ENCODE measurements around the gene NLRC5.
"Not testable (repeated sequence)": the region's sequence is repeated elsewhere in the genome, so short reads cannot be mapped to it uniquely, and the experiment has no call there.

The NLRC5 gene

DNA sequence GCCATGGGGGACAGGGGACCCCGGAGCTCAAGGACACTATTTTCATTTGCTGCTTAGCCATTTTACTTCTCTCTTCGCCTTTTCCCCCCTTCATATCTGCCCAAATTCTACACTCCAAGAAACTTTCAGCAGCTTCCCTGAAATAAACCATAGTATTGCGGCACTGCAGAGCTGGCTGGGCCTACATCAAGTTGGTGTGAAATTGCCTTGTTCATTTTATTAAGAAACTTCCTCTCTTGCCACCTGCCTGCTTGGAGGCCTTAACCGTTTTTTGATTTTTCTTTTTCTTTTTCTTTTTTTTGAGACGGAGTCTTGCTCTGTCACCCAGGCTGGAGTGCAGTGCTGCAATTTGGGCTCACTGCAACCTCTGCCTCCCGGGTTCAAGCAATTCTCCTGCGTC lies 95.6 kb downstream of the NLRC5 start:
- no peak for DNase-seq

DNA sequence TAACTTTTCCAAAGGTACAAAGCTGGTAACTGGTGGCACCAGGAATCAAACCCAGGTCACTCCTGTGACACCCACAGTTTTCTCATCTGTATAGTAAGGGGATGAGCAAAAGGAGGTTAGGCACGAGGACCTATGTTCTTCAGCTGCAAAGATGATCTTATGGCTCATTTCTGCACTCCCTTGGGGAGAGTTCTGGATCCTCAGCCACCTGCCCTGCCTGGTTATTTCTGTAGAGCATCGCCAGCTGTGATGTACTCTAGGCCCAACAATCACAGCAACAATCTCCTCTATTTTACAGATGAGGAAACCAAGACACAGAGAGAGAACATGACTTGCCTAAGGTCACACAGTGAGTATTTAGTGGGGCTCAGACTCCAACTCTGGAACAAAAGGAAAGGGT lies 97.6 kb downstream of the NLRC5 start:
- DNase-seq = no peak

DNA sequence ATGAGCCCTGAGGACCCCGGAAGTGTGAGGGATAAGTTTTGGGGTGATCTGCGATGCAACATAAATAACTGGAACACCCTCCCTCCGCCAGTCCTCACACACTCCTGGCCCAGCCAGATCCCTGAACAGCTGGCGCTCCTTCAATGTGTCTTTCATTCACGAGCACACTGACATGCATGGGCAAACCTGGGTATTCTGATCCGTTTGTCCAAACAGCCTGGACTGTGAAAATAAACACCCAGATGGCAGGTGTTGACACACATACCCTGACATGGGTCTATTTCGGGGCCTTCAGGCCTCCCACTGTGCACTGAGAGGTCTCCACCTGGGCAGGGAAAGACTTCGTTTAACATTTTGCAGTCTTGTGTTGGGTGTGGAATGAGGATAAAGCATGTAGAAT lies 100.0 kb downstream of the NLRC5 start:
- no peak for DNase-seq

GRCh38 chr16:57091200-57091974 lies 102.0 kb downstream of the NLRC5 start:
- DNase-seq = no peak

DNA sequence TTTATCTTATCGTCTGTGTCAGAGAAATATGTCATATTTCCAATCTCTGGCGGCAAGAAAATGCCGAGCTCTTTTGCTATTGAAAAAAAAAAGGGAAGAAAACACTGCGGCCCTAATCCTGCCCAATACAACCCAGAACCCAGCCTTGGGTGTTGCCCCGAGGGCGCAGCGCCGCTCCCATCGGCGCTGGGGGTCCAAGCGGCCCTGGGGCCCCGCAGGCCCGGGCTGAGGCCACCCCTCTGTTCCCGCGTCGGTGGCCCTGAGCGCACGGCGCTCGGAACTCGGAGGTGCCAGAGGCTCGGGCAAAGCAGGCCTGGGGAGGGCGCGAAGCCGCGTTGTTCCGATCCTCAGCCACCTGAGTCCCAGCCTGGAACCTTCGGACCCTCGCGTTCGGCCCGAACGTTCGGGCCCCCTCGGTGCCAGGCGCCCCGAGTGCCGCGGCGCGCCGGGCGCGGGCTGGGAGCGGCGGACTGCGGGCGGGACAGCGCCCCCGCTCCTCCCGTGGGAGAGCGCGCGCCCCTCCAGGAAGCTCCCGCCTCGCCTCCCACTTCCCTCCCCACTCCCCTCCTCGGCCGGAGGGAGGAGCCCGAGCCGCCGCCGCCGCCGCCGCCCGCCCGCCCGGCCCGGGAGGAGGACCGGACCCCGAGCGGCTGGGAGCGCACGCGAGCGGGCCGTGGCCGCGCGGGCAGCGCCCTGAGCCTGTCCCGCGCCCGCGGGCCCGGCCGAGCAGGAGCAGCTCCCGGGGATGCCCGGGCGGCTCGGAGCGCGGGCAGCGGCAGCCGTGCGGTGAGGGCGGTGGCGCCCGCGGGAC lies 102.8 kb downstream of the NLRC5 start, which contains the start of gene CPNE2:
TSS of gene CPNE2 (plus strand) at position 609 of the 811 bp plus-strand sequence. CDS start 18,160 bp downstream, outside the sequence.
- DNase-seq = no peak

DNA sequence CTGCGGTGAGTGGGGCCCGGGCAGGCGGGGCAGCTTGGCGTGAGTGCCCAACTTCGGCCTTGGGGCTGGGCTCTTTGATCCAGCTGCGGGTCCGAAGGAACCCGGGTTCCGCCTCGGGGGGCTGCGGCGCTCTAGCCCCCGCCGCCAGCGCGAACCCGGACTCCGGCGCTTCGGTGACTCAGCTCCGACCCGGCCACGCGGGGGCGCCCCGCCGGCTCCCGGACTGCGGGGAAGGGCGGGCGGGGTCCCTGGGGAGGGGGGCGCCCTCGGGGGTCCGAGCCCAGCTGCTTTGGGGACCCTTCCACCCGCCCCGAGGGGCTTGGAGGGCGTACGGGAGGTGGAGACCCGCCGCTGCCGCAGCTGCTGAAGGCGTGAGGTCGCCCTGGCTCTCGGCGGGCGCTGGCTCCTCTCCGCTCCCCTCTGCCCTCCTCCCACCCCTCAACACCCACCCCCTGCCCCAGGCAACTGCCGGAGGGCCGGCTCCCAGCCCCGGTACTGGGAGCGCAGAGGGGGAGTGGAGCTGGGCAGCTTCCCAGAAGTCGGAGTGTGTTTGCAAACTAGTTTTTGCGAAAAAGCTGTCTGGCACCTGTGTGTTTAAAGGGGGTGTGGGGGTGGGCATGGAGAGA lies 103.5 kb downstream of the NLRC5 start:
- DNase-seq = no peak

DNA sequence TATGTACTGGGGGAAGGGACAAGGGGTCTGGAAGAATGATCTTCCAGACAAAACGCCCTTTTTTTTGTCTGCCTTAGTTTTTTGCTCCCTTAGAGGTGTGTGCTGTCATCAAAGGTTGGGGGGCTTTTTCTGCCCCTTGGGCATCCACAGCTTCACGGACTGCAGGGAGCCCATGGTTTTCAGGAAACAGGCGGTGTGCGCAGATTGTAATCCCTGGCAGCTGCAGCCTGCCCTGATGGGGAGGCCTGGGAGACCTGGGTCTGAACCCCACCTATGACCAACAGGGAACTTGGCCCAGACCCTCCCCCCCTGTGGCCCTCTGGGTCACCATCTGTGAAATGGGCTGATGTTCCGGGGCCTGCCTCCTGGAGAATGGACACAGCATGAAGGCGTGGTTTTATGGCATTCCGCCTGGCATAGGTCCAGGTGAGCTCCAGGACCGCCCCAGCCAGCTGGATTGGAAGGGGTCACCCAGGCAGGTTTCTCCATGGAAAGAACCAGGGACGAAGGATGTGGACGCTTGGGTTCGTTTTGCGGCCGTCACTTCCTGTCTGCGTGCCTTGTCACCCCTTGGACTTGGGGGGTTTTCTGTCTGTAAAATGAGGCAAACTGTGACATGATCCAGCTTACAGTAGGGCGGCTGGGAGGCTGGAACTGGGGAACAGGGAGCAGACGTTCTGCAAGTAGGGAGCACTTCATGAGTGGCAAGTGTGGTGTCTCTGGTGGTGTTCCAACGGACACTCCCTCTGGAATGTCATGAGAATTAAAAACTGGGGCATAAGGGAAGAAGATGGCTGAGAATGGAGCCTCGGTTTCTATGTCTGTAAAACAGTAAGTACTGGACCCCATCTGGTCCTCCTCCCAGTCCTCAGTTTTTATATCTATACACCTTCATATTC lies 104.6 kb downstream of the NLRC5 start:
- DNase-seq = no peak

- DNase-seq = no peak
Measured at GRCh38 chr16:57094911-57095310, 105.6 kb downstream of the NLRC5 start.

DNA sequence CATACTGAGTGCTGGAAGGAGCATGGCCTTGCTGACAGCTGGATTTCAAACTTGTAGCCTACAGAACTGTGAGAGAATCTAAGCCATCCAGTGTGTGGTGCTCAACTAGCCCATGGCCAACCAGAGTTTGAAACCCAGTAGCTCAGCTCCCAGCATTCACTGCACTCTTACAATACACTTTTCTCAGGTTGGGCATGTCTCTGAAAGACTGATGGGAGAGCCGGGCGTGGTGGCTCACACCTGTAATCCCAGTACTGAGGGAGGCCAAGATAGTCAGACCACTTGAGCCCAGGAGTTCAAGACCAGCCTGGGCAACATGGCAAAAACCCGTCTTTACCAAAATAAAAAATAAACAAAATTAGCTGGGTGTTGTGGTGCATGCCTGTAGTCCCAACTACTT lies 106.8 kb downstream of the NLRC5 start:
- no peak for DNase-seq

DNA sequence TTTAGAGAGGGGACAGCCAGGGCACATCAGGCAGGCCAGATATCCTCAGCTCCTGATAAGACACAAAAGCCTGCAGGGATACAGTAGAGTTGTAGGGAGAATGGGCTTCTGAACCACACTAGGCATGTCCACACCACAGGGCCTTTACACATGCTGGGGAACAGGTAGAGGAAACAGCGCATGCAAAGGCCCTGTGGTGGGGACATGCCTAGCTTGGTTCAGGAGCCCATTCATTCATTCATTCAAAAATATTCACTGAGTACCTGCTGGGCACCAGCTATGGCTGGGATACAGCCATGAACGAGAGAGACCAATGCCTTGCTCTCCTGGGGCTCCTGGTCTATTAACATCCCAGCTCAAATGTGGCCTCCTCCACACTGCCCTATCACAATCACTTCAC lies 107.4 kb downstream of the NLRC5 start:
- DNase-seq = no peak

GRCh38 chr16:57098188-57098841 lies 109.0 kb downstream of the NLRC5 start:
- DNase-seq = no peak

DNA sequence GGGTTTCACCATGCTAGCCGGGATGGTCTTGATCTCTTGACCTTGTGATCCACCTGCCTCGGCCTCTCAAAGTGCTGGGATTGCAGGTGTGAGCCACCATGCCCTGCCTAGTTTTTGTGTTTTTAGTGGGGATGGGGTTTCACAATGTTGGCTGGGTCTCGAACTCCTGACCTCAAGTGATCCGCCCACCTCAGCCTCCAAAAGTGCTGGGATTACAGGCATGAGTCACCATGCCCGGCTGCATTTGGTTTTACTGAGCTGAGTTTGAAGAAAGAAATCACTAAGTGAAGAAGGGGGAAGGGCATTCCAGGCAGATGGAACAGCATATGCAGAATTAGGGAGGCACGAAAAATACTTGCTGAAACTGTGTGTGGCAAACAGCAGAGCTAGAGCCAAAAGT lies 110.6 kb downstream of the NLRC5 start:
- DNase-seq = not testable (repeated sequence)

- DNase-seq = no peak
Measured at GRCh38 chr16:57100445-57100844, 111.1 kb downstream of the NLRC5 start.

DNA sequence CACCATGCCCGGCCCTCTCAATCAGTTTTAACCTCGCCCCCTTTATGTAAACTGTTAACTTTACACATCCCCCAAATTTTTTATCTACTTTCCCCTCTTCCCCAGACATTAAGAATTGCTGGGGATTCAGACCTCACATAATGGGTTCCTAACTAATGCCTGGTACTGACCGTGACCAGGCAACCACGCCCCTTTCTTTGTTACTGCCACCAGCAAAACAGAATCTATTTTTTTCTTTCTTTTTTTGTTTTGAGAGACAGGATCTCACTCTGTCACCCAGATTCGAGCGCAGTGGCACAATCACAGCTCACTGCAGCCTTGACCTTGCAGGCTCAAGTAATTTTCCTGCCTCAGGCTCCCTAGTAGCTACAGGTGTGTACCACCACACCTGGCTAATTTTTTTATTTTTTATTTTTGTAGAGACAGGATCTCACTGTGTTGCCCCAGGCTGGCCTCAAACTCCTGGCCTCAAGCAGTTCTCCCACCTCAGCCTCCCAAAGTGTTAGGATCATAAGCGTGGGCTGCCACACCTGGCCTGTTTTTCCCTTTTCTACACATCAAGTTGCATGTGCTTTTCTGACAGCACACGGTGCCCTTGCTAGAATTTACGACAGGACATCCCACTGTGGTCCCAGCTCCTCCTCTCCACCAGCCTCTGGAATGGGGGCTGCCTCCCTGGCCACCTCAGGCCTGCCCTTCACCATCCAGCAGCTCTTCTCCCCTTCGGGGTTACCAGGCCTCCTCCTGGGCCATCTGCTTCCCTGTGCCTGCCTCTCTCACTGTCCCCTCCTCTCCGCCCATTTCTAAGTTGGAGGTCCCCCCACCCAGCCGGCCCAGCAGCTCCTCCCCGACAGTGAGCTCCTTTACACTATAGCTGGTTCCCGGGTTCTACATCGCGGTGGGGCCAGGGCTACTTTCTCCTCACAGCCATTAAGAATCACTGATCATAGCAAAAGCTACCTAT lies 113.8 kb downstream of the NLRC5 start:
- DNase-seq = no peak

DNA sequence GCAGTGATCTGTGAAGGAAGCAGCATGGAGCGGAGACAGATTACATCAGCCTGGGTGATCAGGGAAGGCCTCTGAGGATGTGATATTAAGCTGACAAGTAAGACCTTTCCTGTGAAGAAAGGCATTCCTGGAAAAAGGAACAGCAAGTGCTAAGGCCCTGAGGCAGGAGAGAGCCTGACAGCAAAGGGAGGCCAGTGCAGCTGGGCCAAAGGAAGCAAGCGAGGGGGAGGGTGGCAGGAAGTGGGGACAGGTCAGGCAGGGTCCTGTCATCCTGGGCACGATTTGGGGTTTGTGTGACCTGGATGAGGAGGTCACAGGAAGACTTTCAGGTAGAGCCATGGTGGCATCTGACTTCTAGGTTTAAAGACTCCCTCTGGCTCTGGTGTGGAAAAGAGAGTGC lies 115.3 kb downstream of the NLRC5 start:
- DNase-seq = no peak

- DNase-seq = no peak
Measured at GRCh38 chr16:57105184-57105583, 115.8 kb downstream of the NLRC5 start.

DNA sequence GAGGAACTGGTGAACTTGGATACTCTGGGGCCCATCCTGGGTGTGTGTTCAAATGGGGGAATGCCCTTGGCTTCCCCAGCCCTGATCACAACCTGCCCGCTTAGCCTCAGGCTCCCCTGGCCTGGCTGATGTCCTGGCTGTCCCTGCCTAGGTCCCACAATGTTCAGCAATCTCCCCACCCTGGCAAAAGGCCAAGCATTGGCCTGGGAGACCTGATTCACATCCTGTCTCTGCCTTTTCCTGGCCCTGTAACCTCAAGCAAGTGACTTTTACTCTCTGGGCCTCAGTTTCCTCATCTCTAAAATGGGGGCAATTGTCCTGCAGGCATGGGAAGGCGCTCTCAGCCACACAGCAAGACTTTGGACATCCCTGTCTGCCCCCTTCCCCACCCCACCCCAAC lies 117.4 kb downstream of the NLRC5 start:
- DNase-seq = no peak

DNA sequence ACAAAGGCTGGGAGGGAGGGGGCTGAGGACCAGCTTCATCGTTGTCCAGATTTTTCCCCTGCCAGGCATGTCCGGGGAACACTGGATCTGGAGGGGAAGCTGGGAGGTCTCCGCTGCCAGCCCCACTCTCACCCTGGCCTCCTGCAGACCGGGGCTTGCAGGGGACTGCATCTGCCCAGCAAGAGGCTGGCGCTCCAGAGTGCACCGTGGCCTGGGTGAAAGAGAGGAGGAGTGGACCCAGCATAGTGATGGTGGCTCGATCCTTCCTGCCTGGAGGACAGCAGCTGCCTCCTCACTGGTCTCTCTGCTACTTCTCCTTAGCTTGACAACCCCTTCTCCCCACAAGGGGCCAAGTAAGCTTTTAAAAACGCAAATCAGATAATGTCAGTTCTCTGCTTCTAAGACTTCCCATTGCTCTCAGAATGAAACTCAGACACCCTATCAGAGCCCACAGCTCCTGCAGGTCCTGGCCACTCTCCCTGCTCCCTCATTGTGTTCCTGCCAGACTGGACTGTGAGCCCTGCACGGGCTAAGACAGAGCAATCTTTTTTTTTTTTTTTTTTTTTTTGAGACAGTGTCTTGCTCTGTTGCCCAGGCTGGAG lies 118.1 kb downstream of the NLRC5 start:
- DNase-seq = no peak

DNA sequence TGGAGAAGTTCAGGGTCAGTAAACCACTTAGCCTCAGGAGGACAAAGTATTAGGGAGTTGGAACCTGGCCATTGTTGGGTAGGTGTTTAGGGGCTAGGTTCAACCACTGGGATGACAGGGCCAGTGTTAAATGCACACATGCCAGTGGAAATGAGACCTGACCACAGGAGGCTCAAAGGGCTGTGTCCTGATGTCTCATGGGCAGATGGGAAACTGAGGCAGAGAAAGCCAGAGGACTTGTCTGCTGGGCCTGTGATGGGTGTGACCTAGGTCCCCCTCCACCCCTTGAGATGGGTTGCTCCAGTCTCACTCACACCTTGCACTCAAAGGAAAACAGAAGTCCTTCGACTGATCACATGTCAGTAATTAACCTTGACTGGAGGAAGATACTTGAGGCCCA lies 119.1 kb downstream of the NLRC5 start:
- no peak for DNase-seq

Measured in NCI-H2029 treated with DMSO at 0.1 percent for 48 hours (cell line).